ENCODE measurements around the gene CFAP299.

CFAP299 gene

GRCh38 chr4:80811406-80811805, 475.9 kb downstream of the CFAP299 start:
- Histone ChIP-seq H2AFZ (ENCODE audit: low read length) (peak overlapping the region; percentile 2; the same call in 1 of the 2 replicates), H4K20me1 (ENCODE audit: insufficient read depth, low read length, poor library complexity, severe bottlenecking) (no peaks in the 10 kb centered on the region), H3K36me3 (ENCODE audit: insufficient read depth, low read length) (no peaks in the 10 kb centered on the region), H3K27me3 (ENCODE audit: insufficient read depth, low read length, poor library complexity, severe bottlenecking) (no peaks in the 10 kb centered on the region), H3K79me2 (ENCODE audit: insufficient read depth, low read length) (no peaks in the 10 kb centered on the region), H3K4me3 (ENCODE audit: low read length, poor library complexity, severe bottlenecking) (peak overlapping the region; percentile 3), H3K4me2 (ENCODE audit: low read depth, low read length, poor library complexity, severe bottlenecking) (peak overlapping the region; percentile 62), H3K9me3 (ENCODE audit: insufficient read depth, low read depth, low read length) (no peaks in the 10 kb centered on the region), H3K9ac (ENCODE audit: low read depth, low read length, poor library complexity, severe bottlenecking) (peak overlapping the region; percentile 6), H3F3A (ENCODE audit: low read depth) (no peaks in the 10 kb centered on the region), H3K4me1 (ENCODE audit: insufficient read depth, low read length, poor library complexity, severe bottlenecking) (peaks cover 46% of the 10 kb centered on the region), H3K9me2 (replicated peaks; ENCODE audit: low read depth, low read length) (no peaks in the 10 kb centered on the region)
- TF ChIP-seq, protein P1, sequence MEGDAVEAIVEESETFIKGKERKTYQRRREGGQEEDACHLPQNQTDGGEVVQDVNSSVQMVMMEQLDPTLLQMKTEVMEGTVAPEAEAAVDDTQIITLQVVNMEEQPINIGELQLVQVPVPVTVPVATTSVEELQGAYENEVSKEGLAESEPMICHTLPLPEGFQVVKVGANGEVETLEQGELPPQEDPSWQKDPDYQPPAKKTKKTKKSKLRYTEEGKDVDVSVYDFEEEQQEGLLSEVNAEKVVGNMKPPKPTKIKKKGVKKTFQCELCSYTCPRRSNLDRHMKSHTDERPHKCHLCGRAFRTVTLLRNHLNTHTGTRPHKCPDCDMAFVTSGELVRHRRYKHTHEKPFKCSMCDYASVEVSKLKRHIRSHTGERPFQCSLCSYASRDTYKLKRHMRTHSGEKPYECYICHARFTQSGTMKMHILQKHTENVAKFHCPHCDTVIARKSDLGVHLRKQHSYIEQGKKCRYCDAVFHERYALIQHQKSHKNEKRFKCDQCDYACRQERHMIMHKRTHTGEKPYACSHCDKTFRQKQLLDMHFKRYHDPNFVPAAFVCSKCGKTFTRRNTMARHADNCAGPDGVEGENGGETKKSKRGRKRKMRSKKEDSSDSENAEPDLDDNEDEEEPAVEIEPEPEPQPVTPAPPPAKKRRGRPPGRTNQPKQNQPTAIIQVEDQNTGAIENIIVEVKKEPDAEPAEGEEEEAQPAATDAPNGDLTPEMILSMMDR (conservative IDR thresholded peaks at IDR 0.05; ENCODE audit: low read length) = no peak
- TF ChIP-seq EZH2phosphoT487 (IDR thresholded peaks at IDR 0.05; ENCODE audit: borderline replicate concordance) = no peak

DNA sequence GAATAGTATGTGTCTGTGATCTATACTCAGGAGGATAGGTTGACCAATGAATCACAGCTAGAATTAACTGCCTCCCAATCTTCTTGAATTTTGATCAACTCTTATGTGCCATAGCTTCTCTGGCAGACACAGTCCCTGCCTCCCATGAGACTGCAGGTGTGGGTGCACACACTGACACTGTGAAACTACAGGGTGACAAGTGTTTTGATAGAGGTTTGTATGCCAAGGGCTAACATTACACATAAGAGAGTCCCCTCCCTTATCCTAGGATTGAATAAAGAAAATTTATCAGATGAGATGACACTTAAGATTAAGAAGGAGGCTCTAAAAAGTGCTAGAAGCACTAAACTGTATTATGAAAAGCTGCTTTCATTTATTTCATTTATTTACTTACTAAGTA, 476.6 kb downstream of the CFAP299 start:
- H3K4me3 ChIP-seq (ENCODE audit: low read length, poor library complexity, severe bottlenecking) = no peak overlapping the region
- TF ChIP-seq, protein P1 (conservative IDR thresholded peaks at IDR 0.05; ENCODE audit: low read length) = no peak
- no peak for TF ChIP-seq EZH2phosphoT487 (IDR thresholded peaks at IDR 0.05; ENCODE audit: borderline replicate concordance)
- peak overlapping the region; percentile 62; the same call in 1 of the 2 replicates for H2AFZ ChIP-seq (ENCODE audit: low read length)
- H3K9me2 ChIP-seq (replicated peaks; ENCODE audit: low read depth, low read length) = no peaks in the 10 kb centered on the region
- no peak overlapping the region for H3K4me2 ChIP-seq (ENCODE audit: low read depth, low read length, poor library complexity, severe bottlenecking)
- no peaks in the 10 kb centered on the region for H3K79me2 ChIP-seq (ENCODE audit: insufficient read depth, low read length)
- H3K9ac ChIP-seq (ENCODE audit: low read depth, low read length, poor library complexity, severe bottlenecking) = no peak overlapping the region
- H4K20me1 ChIP-seq (ENCODE audit: insufficient read depth, low read length, poor library complexity, severe bottlenecking) = no peaks in the 10 kb centered on the region
- no peaks in the 10 kb centered on the region for H3K9me3 ChIP-seq (ENCODE audit: insufficient read depth, low read depth, low read length)
- peaks cover 46% of the 10 kb centered on the region for H3K4me1 ChIP-seq (ENCODE audit: insufficient read depth, low read length, poor library complexity, severe bottlenecking)
- no peaks in the 10 kb centered on the region for H3K27me3 ChIP-seq (ENCODE audit: insufficient read depth, low read length, poor library complexity, severe bottlenecking)
- H3F3A ChIP-seq (ENCODE audit: low read depth) = no peaks in the 10 kb centered on the region
- H3K36me3 ChIP-seq (ENCODE audit: insufficient read depth, low read length) = no peaks in the 10 kb centered on the region

DNA sequence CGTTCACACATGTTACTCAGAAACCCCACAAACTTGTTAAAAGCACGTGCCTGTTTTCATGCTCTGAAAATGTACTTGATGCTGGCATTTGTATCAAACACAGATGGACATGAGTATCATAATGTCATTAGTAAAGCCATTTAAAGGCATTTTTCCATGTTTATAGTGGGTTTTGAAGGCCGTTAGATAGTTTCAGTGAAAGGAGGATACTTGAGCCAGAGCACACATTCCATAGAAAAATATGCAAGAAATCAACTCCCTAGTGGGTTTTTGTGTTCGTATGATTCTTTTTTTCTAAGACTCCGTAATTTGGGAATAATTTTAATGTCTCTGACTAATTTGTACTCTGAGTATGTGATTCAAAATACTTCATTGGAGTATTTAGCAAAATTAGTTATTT, 478.7 kb downstream of the CFAP299 start:
- no peaks in the 10 kb centered on the region for H3K9me2 ChIP-seq (replicated peaks; ENCODE audit: low read depth, low read length)
- no peak overlapping the region for H2AFZ ChIP-seq (ENCODE audit: low read length)
- H3K36me3 ChIP-seq (ENCODE audit: insufficient read depth, low read length) = no peaks in the 10 kb centered on the region
- H3K4me3 ChIP-seq (ENCODE audit: low read length, poor library complexity, severe bottlenecking) = no peak overlapping the region
- H3K4me1 ChIP-seq (ENCODE audit: insufficient read depth, low read length, poor library complexity, severe bottlenecking) = peaks cover 34% of the 10 kb centered on the region
- H3K27me3 ChIP-seq (ENCODE audit: insufficient read depth, low read length, poor library complexity, severe bottlenecking) = no peaks in the 10 kb centered on the region
- H3K4me2 ChIP-seq (ENCODE audit: low read depth, low read length, poor library complexity, severe bottlenecking) = no peak overlapping the region
- H3K9me3 ChIP-seq (ENCODE audit: insufficient read depth, low read depth, low read length) = no peaks in the 10 kb centered on the region
- no peaks in the 10 kb centered on the region for H3K79me2 ChIP-seq (ENCODE audit: insufficient read depth, low read length)
- TF ChIP-seq, protein P1 (conservative IDR thresholded peaks at IDR 0.05; ENCODE audit: low read length) = no peak
- TF ChIP-seq EZH2phosphoT487 (IDR thresholded peaks at IDR 0.05; ENCODE audit: borderline replicate concordance) = no peak
- H3K9ac ChIP-seq (ENCODE audit: low read depth, low read length, poor library complexity, severe bottlenecking) = no peak overlapping the region
- H3F3A ChIP-seq (ENCODE audit: low read depth) = no peaks in the 10 kb centered on the region
- H4K20me1 ChIP-seq (ENCODE audit: insufficient read depth, low read length, poor library complexity, severe bottlenecking) = no peaks in the 10 kb centered on the region

Data from Loucy (cell line).